NCI-H748 (cell line): ENCODE results near the gene CFL2.

ENCODE experiments used
- DNase-seq: peaks from one replicate; lab custom pipeline; 2025; ENCODE audit not compliant: unreplicated experiment; lab: John Stamatoyannopoulos, UW

The CFL2 gene

GRCh38 chr14:34676516-34677211 lies 37.7 kb downstream of the CFL2 start:
- DNase-seq, result peak; percentile 13

GRCh38 chr14:34673702-34674101 lies 40.7 kb downstream of the CFL2 start:
- no peak for DNase-seq

- no peak for DNase-seq
These were observed 42.7 kb downstream of the CFL2 start for GRCh38 chr14:34671716-34672115.

- no peak for DNase-seq
These were observed 46.3 kb downstream of the CFL2 start for GRCh38 chr14:34668111-34668510.

- no peak for DNase-seq
These were observed 47.4 kb downstream of the CFL2 start for GRCh38 chr14:34667007-34667406.

- DNase-seq, result no peak
These were observed 48.5 kb downstream of the CFL2 start for GRCh38 chr14:34665785-34666435.

- no peak for DNase-seq
These were observed 51.8 kb downstream of the CFL2 start for GRCh38 chr14:34662561-34663088.

GRCh38 chr14:34660796-34661195 lies 53.6 kb downstream of the CFL2 start:
- DNase-seq, result no peak
